ENCODE results near the gene TULP3. TPM values are rescaled to one million over a fixed set of nuclear protein-coding genes. Genes with fewer than 3 reads are reported as not detected.

The TULP3 gene
- polyA plus RNA-seq, 1 donor (not counting 4 experiments of a cell fraction or from before 2014, with no cell fraction given), result 16.0 TPM

DNA sequence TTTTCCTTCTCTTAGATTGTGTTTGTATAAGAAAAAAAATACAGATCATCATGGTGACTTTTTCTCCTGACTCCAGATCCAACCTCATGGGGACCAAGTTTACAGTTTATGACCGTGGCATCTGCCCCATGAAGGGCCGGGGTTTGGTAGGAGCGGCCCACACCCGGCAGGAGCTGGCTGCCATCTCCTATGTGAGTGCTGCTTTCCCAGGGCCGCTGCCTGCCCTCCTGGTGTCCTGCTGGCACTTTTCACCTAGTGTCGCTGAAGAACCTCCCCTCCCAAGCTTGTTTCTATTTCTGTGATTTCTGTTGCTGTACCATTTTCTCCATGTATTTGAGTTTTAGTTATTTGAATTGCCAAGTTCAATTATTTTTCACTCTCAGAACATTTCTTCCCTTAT lies 43.7 kb downstream of the TULP3 start:
- Histone ChIP-seq H3K9me3 (ENCODE audit: control insufficient read depth, low read depth, low read length) (no peaks in the 10 kb centered on the region), H4K20me1 (ENCODE audit: control insufficient read depth, extremely low read depth, insufficient read depth, low read length) (no peaks in the 10 kb centered on the region), H3K9ac (ENCODE audit: control insufficient read depth, extremely low read depth, insufficient read depth, low read length) (no peak overlapping the region), H3K9me1 (ENCODE audit: control insufficient read depth, extremely low read depth, insufficient read depth, low read length) (no peaks in the 10 kb centered on the region), H2AFZ (ENCODE audit: control insufficient read depth, low read length) (no peak overlapping the region), H3K4me1 (ENCODE audit: control insufficient read depth, extremely low read depth, insufficient read depth, low read length) (no peaks in the 10 kb centered on the region), H3K4me2 (ENCODE audit: control insufficient read depth, extremely low read depth, insufficient read depth, low read depth, low read length) (no peak overlapping the region), H3K4me3 (ENCODE audit: control insufficient read depth in 2 of 3, extremely low read depth in 1 of 3, insufficient read depth in 2 of 3, low read depth in 1 of 3, low read length in 3 of 3) (no peak overlapping the region), H3K79me2 (ENCODE audit: control insufficient read depth, insufficient read depth, low read length) (no peaks in the 10 kb centered on the region), H3K27ac (ENCODE audit: control insufficient read depth, insufficient read depth, low read length) (no peak overlapping the region), H3K36me3 (ENCODE audit: control insufficient read depth in 2 of 2, extremely low read depth in 1 of 2, insufficient read depth in 2 of 2, low read length in 2 of 2) (peaks cover 14 to 21% of the 10 kb centered on the region in 2 experiments), H3K27me3 (ENCODE audit: control insufficient read depth, extremely low read depth, insufficient read depth, low read length) (no peaks in the 10 kb centered on the region)
- FAIRE-seq, result no peak
- dilution Hi-C loops (cut with MboI; ENCODE audit: extremely low pct_ligation_motif_present, low sequenced_read_pairs), result no loop called here
- TF ChIP-seq EZH2 (IDR thresholded peaks at IDR 0.05; ENCODE audit: low read length), result no peak
- TF ChIP-seq, protein P1, sequence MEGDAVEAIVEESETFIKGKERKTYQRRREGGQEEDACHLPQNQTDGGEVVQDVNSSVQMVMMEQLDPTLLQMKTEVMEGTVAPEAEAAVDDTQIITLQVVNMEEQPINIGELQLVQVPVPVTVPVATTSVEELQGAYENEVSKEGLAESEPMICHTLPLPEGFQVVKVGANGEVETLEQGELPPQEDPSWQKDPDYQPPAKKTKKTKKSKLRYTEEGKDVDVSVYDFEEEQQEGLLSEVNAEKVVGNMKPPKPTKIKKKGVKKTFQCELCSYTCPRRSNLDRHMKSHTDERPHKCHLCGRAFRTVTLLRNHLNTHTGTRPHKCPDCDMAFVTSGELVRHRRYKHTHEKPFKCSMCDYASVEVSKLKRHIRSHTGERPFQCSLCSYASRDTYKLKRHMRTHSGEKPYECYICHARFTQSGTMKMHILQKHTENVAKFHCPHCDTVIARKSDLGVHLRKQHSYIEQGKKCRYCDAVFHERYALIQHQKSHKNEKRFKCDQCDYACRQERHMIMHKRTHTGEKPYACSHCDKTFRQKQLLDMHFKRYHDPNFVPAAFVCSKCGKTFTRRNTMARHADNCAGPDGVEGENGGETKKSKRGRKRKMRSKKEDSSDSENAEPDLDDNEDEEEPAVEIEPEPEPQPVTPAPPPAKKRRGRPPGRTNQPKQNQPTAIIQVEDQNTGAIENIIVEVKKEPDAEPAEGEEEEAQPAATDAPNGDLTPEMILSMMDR (optimal IDR thresholded peaks at IDR 0.05 in 1 of 3, IDR thresholded peaks at IDR 0.05 in 1 of 3, conservative IDR thresholded peaks at IDR 0.05 in 1 of 3; ENCODE audit: extremely low read depth in 1 of 3, insufficient read depth in 2 of 3, low read length in 3 of 3), result no peak
- DNase-seq (ENCODE audit: low read depth, low spot score), result no peak

GRCh38 chr12:2936301-2936700 lies 45.6 kb downstream of the TULP3 start:
- no peak for FAIRE-seq
- dilution Hi-C loops (cut with MboI; ENCODE audit: extremely low pct_ligation_motif_present, low sequenced_read_pairs), result no loop called here
- DNase-seq (ENCODE audit: low read depth, low spot score), result no peak
- Histone ChIP-seq H3K27ac (ENCODE audit: control insufficient read depth, insufficient read depth, low read length) (no peak overlapping the region), H3K4me3 (ENCODE audit: control insufficient read depth in 2 of 3, extremely low read depth in 1 of 3, insufficient read depth in 2 of 3, low read depth in 1 of 3, low read length in 3 of 3) (no peak overlapping the region), H2AFZ (ENCODE audit: control insufficient read depth, low read length) (no peak overlapping the region), H4K20me1 (ENCODE audit: control insufficient read depth, extremely low read depth, insufficient read depth, low read length) (no peaks in the 10 kb centered on the region), H3K9me3 (ENCODE audit: control insufficient read depth, low read depth, low read length) (no peaks in the 10 kb centered on the region), H3K27me3 (ENCODE audit: control insufficient read depth, extremely low read depth, insufficient read depth, low read length) (no peaks in the 10 kb centered on the region), H3K9me1 (ENCODE audit: control insufficient read depth, extremely low read depth, insufficient read depth, low read length) (no peaks in the 10 kb centered on the region), H3K36me3 (ENCODE audit: control insufficient read depth in 2 of 2, extremely low read depth in 1 of 2, insufficient read depth in 2 of 2, low read length in 2 of 2) (peaks cover 21 to 25% of the 10 kb centered on the region in 2 experiments), H3K79me2 (ENCODE audit: control insufficient read depth, insufficient read depth, low read length) (no peaks in the 10 kb centered on the region), H3K4me1 (ENCODE audit: control insufficient read depth, extremely low read depth, insufficient read depth, low read length) (no peaks in the 10 kb centered on the region), H3K4me2 (ENCODE audit: control insufficient read depth, extremely low read depth, insufficient read depth, low read depth, low read length) (no peak overlapping the region), H3K9ac (ENCODE audit: control insufficient read depth, extremely low read depth, insufficient read depth, low read length) (no peak overlapping the region)
- TF ChIP-seq, protein P1 (optimal IDR thresholded peaks at IDR 0.05 in 1 of 3, IDR thresholded peaks at IDR 0.05 in 1 of 3, conservative IDR thresholded peaks at IDR 0.05 in 1 of 3; ENCODE audit: extremely low read depth in 1 of 3, insufficient read depth in 2 of 3, low read length in 3 of 3), result no peak
- no peak for TF ChIP-seq EZH2 (IDR thresholded peaks at IDR 0.05; ENCODE audit: low read length)

All from keratinocyte (primary cell).